Forelimb muscle (tissue), 1 donor: ENCODE measurements around the gene CMBL. TPM values are rescaled to one million over a fixed set of nuclear protein-coding genes. Genes with fewer than 3 reads are reported as not detected.
"Not testable (repeated sequence)": the region's sequence is repeated elsewhere in the genome, so short reads cannot be mapped to it uniquely, and the experiment has no call there.

ENCODE experiments used
- DNase-seq: peaks from one replicate; pipeline ENCODE4 v3.0.0-alpha.2; 2013; ENCODE audit warnings: low read depth
- polyA plus RNA-seq: library from polyadenylated mRNA; unstranded; fragments of 120-200 nt; gene quantifications from one replicate; pipeline ENCODE4 v1.2.1, GENCODE V29; 2013; ENCODE audit not compliant: insufficient read length

The CMBL gene
- polyA plus RNA-seq, 1 donor: 119 TPM

DNA sequence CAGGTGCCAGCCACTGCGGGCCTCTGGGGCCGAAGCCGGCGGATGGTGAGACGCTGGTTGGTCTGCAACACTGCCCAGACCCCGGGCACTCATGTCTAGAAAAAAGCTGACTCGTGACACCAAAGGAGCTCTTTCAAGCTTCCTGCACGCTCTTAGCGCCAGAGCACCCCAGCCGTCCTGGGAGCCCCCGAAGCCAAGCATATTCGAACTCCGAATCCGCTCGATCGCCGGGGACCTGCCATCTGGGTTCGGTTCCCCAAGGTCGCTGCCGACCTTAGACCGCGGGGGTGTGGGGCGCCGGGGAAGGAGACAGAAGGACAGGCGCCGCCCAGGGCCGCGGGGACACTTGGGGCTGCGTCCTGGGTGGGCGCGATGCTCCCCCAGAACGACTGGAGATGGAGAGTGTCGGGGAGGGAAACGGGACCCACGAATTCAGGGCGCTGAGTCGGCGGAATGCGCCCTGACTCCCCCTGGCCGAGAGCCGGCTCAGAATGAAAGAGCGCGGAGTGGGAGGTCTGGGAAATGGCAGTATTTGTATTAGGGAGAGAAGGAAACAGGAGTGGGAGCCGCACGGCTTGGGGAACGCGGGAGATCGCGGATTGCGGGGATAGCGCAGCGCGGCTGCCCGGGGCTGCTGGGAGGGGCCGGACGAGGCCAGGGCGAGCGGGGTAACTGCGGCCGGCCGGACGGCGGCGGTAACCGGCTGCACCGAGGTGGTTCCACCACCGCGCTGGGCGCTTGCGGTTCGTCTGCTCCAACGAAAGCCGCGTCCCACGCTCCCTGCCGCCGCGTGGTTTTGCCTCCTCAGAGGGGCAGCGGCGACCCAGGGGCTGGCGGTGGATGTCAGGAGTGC is 25.7 kb upstream of the CMBL start:
- no peak for DNase-seq

DNA sequence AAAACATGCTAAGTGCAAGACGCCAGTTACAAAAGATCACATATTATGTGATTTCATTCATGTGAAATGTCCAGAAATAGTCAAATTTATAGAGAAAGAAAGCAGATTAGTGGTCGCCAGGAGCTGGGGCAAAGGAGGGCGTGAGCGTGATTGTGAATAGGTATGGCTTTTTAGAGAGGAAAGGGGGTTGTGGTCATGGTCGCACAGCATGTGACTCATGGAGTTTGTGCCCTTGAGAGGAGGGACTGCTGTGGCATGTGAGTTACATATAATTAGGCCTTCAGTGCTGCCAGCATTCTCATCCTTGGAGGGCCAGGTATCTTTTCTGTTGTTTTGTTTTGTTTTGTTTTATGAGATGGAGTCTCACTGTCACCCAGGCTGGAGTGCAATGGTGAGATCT is 24.6 kb upstream of the CMBL start:
- DNase-seq: no peak

DNA sequence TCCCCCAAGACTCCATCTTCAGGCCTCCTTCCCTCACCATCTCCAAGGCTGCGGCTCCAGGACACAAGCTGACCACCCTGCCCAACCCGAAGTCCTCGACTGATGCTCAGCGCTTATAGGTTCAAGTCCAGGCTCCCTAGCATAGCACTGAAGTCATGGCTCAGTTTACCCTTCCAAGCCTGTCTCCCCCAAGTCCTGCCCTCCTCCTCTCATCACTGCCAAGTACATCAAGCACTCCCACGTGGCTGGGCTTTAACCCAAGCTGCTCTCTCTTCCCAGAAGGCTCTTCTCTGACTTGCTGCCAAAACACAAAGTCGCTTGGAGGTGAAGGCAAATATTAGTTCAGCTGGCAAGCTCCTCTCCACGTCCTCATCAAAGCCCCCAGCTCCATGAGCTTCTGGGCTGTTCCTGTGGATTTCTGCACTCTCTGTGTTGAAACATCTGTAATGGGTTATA is 23.7 kb upstream of the CMBL start:
- no peak for DNase-seq

DNA sequence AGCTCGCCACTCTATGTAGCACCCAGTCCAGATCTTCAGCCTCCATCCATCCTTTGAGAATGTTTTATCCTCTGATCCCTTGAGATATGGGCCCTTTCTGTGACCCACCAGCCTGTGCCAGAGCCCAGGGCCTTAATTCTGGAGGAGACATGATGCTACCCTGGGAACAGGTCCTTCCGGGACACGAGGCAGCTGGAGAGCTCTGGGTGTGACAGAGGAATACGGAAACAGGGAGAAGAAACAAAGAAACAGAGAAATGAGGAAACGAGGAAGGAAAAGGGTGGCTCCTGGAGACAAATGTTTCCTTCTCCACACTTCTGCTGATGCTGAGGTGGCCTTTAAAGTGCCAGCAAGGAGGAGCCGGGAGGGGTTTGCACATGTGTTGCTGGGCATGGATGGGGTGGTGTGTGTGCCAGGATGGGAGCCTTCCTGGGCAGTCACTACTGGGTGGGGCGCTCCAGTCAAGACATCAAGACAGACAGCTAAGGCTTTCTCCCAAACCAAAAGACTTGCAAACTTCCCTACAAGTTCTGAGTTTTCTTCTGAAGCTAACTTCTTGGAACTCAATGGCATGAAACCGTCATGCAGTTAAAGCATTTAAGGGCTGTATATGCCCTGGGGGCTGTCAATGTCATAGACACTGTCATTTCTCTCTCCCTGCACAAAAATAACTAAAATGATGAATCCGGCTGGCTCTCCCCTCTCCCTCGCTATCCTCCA is 23.0 kb upstream of the CMBL start:
- DNase-seq: no peak

DNA sequence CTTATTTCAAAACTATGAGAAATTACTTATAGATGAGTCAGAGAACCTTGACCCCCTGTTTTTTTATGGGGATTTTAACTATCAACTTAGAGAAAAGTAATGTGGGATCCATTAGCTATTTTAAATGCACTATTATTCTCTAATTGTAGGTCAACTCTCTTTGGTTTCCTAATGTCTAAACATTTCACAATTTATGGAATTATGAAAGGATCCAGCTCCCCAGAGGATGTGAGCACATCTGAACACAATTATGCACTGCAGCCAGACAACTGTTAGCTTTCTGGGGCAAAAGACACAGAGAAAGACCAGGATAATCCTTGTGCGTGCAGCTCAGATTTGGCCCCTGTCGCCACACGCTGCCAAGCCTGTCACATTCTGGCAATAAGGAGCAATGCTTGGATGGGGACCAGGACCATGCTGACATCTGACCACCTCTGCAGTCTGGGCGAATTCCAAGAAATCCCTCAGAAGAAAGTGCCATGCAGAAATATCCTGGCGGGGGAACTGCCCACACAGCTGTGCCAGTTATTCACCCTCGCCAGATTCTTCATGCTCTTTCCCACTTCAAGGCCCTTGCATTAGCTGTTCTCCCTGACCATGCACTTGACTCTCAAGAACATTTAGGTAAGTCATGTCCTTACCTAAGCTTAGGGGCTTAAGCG is 22.2 kb upstream of the CMBL start:
- DNase-seq: peak; percentile 81

DNA sequence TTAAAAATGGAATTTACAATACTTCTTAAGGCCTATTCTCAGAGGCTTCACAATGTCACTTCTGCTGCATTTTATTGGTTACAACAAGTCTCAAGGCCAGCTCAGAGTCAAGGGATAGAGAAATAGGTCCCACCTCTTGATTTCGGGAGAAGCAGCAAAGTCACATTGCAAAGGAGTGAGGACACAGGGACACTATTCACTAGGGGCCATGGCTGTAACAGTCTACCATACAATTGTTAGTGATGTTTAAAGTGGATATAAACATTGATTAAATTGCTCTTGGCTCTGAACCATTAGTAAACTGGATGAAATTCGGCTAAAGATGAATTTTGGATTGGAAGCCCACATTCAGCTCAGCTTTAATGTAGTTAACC is 21.7 kb upstream of the CMBL start:
- DNase-seq: no peak

DNA sequence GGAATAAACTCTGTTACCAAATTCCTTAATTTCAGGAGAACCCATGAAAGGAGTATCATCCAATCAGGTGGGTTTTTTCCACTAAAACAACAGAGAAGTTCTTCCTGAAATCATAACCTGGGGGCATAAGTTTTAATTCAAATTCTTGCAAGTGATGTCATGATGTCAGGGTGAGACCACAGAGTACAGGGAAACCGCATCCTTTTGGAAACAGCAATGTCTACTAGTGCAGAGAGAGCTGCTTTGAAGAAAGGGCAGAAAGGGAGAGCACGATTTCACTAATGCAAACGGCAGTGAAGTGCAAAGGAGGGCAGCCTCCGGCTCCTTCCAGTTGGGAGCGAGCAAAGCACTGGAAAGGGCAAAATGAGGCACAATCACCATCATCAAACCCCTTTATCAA is 20.6 kb upstream of the CMBL start:
- DNase-seq: no peak

DNA sequence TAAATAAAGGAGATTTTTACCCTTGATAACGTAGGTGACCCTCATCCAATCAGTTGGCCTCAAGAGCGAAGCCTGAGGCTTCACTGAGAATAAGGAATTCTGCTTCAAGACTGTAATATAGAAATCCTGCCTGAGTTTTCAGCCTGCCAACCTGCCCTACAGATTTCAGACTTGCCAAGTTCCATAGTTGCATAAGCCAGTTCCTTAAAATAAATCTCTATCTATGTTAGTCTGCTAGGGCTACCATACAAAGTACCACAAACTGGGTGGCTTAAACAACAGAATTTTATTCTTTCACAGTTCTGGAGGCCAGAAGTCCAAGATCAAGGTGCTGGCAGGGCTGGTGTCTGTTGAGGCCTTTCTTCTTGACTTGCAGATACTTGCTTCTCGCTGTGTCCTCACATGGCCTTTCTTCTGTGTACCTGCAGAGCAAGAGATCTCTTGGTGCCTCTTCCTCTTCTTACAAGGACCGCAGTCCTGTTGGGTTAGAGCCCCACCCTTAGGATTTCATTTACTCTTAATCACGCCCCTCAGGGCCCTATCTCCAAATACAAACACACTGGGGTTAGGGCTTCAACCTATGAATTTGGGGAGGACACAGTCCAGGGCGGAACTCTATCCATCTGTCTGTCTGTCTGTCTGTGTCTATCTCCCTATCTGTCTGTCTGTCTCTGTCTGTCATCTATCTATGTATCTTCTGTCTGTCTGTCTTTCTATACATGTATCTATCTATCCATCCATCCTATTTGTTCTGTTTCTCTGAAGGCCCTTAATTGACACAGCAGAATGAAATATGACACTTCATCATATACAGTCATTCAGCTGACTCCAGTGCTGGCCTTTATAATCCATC is 17.0 kb upstream of the CMBL start:
- no peak for DNase-seq

DNA sequence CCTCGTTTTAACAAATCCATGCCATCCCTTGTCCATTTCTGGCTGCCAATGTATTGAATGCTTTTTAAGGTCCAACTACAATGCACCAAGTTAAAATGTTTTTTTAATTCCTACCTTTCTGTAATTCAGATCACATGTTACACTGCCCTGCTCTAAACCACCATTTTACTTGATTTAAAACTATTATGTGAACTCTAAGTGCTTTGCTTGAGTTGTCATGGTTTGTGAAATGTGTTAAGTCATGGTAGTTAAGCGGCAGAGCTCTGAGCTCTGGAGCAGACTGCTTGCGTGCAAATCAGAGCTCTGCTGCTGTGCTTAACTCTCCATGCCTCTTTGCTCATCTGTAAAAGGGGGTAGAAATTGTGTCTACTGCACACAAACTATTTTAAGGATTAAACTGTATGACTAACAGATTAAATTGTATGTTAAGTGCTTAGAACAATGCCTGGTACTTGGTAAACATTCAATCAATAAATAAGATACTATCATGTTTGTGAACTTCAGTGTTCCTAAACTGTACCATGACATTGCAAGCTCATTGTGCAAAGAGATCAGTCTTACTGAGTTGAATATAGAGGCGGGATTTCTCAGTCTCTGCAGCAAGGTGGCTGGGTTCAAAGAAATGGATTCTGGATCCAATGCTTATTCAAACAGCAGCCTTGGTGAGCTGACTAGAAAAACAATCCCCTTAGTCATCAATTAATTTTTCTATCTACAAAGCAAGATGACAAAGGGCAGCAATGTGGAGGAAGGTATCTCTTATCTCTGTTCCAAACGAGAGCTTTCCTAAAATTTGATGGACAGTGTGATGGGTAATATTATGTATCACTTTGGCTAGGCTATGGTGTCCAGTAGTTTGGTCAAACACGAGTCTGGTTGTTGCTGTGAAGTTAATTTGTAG is 16.1 kb upstream of the CMBL start:
- no peak for DNase-seq

DNA sequence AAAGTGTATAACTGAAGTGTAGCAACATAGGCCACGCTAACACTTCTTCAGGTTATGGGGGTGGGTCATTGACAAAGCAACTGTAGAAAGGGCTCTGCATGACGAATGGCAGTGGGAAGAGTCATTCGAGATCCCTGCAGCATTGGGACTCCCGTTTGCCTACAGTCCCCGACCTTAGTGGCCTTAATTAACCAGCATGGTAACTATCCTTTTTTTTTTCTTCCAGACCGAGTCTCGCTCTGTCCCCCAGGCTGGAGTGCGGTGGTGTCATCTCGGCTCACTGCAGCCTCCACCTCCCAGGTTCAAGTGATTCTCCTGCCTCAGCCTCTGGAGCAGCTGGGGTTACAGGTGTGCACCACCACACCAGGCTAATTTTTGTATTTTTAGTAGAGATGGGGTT is 14.2 kb upstream of the CMBL start:
- no peak for DNase-seq

DNA sequence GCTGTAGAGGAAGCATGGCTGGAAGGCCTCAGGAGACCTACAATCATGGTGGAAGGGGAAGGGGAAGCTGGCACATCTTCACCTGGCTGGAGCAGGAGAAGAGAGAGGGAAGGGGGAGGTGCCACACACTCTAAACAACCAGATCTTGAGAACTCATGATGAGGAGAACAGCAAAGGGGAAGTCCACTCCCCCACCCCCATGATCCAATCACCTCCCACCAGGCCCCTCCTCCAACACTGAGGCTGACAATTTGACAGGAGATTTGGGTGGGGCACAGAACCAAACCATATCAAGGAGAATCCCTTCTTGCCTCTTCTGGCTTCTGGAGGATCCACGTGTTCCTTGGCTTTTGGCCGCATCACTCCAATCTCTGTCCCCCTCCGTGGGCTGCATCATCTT is 13.1 kb upstream of the CMBL start:
- DNase-seq: no peak

DNA sequence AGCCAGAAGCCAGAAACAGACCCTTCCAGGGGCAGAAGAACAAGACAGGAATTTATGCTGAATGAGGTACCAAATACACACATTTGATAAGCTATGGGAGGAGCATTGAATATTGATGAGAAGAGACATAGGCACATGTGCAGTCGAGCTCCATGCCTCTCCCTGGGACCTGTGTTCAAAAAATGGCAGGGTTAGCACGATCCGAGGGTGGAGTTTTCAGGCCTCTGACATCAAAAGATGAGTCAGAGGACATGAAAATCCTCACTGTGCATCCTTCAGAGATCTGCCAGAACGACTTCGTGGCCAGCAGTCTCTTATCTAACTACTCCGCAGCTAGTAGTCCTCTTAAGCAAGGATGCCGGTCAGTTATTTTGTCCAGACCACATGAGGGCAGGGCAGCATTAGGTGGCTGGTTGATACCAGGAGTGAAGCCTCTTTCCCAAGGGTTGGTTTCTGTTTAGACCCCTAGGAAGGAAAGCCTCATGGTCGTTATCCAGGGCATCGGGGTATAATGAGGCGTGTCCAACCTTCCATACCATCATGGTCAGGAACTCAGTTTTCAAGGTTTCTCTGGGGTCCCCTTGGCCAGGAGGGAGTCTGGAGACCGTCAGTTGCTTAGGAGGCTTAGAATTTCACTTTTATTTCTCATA is 11.6 kb upstream of the CMBL start:
- no peak for DNase-seq

DNA sequence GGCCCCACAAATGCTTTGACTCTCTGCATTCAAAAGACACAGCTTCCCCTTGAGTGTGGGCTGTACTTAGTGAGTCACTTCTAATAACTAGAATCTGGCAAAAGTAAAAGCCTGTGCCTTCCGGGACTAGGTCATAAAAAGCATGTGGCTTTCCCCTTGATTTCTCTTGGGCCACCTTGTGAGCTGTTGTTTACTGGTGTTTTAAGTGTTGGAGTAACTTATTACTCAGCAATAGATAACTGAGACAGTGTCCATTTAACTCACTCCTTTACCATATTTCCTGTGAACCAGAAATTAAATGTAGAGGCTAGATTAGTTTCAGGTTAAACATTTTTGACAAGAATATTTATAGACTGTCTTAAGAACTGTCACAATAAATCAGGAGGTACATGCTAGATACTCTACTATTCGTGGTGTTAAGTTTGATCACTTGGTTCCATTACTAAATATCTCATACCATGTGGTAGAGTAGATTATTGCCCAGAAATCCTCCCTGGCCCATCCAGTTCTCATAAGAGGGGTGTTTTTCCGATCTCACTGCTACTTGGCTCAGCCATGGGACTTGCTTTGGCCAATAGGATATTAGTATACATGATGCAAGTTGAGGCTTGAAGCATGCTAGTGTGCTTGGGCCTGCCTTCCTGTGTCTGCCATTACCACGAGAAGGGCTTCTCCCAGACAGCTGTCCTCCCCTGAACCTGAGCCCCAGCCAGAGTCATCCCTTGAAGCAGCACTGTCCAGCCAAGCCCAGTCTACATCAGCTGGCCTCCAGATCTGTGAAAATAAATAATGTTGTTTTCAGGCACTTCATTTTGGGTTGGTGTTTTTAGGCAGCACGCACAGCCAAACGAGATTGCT is 10.4 kb upstream of the CMBL start:
- DNase-seq: no peak

DNA sequence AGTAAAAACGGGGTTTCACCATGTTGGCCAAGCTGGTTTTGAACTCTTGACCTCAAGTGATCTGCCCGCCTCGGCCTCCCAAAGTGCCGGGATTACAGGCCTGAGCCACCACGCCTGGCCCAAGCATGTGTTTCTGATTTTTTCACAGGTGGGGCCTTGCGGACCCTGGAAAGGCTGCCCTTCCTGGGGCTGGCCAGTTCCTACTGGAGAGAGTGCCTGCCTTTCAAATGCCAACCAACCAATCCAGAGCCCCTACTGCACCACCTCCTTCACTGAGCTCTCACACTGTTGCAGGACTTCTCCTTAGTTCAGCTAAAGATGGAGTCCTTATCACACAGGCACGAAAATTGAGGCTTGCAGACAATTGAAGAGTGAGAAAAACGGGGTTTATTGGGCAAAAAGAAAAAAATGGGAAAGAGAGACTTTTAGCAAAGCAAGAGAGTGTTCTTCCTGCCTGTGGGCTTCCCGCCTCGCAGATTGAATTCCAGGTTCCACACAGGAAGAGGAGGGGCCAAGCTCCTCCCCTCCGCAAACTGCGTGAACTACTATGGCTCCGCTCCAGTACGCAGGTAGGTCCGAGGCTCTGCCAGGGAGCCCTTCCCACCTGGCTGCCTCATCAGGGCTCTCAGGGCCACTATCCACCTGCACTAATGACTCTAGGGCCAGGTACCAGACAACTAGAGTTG is 8.3 kb upstream of the CMBL start:
- DNase-seq: no peak

DNA sequence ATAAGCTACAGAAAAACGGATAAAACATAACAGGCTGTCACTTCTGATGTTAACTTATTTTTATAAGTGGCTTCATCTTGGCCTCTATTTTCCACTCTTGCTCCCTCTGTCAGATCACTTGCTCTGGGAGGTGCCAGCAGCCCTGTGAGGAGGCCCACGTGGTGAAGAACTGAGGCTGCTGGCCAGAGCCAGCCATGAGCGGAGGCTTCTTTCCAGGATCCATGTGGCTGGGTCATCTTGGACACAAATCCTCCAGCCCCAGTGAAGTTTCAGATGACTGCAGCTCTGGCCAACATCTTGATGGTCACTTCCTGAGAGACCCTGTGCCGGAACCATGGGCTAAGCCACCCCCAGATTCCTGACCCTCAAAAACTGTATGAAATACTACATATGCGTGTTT is 7.5 kb upstream of the CMBL start:
- DNase-seq: no peak

DNA sequence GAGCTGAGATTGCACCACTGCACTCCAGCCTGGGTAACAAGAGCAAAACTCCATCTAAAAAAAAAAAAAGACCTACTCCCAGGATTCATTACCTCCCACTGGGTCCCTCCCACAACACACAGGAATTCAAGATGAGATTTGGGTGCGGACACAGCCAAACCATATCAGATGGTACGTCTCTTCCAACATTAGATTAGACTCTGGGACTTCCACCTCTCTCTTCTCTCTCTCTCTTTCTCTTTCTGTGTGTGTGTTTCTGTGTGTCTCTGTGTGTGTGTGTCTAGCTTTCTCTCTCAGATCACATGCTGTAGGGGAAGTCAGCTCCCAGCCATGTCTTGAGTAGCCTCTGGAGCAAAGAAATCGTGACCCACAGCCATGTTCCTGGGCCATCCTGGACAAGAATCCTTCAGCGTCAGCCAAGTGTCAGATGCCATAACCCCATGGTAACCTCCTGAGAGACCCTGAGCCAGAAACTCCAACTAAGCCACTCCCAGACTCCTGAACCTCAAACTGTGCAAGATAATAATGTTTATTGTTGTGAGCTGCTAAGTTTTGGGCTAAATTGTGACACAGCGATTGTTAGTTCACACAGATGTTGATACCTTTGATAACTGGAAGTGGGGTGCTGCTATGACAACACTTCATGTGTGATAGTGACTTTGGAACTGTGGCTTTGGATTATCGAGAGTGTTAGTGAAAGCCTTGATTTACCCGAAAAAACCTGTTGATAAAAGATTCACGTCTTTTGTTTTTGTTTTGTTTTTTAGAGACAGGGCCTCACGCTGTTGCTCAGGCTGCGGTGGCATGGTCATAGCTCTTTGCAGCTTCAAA is 4.1 kb upstream of the CMBL start:
- DNase-seq: no peak

DNA sequence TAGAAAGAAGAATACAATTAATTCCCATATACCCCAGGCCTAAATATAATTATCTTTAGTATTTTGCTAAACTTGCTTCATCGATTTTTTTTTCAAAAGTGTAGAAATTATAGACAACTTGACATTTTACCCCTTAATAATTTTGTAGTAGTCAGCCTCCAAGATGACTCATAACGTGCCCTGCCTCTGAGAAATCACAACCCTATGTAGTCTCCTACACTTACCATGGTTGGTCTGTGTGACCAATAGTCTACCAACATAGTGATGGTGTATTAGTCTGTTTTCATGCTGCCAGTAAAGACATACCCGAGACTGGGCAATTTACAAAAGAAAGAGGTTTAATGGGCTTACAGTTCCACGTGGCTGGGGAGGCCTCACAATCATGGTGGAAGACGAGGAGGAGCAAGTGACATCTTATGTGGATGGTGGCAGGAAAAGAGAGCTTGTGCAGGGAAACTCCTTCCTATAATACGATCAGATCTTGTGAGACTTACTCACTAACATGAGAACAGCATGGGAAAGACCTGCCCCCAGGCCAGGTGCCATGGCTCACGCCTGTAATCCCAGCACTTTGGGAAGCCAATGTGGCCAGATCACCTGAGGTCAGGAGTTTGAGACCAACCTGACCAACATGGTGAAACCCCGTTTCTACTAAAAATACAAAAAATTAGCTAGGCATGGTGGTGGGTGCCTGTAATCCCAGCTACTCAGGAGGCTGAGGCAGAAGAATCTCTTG is 3.3 kb upstream of the CMBL start:
- not testable (repeated sequence) for DNase-seq
